ENCODE measurements around the gene KLRC4. TPM values are rescaled to one million over a fixed set of nuclear protein-coding genes. Genes with fewer than 3 reads are reported as not detected.

The KLRC4 gene
- total and polyA plus RNA-seq, 2 donors = 0.57 to 1.3 TPM

DNA sequence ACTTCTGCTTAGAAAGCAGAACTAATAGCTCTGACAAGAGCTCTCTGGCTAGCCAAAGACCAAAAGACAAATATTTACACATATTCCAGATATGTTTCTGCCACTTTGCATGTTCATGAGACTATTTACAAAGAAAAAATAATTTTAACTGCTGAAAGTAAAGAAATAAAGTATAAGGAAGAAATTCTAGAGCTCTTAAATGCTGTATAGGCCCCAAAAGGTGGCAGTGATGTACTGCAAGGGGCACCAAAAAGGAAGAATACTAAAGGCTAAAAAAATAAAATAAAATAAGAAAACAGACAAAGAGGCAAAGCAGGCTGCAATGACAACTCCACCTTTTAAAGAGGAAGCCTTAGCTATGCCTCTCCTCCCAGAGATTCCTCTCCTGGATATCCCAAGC is 42.7 kb downstream of the KLRC4 start:
- Histone ChIP-seq H3K36me3 (ENCODE audit: control insufficient read depth in 2 of 2, insufficient read depth in 2 of 2, low read length in 1 of 2) (no peaks in the 10 kb centered on the region), H3K27ac (ENCODE audit: low read depth in 1 of 2, low read length in 1 of 2) (peak overlapping the region in 1 of 2 donors; percentile 94), H3K27me3 (ENCODE audit: control insufficient read depth in 2 of 2, insufficient read depth in 1 of 2, low read length in 1 of 2) (no peaks in the 10 kb centered on the region), H3K4me3 (ENCODE audit: low read length in 2 of 2) (no peak overlapping the region), H3K9me3 (ENCODE audit: control insufficient read depth in 2 of 2, insufficient read depth in 1 of 2, low read length in 1 of 2) (peaks cover 0 to 10% of the 10 kb centered on the region in 2 donors), H3K4me1 (ENCODE audit: control insufficient read depth in 2 of 2, insufficient read depth in 2 of 2, low read length in 2 of 2) (peaks cover 11 to 39% of the 10 kb centered on the region in 2 donors)
- peak in 4 of 9 donors; percentile 18 to 69 (median 30) for DNase-seq (ENCODE audit: low read depth in 6 of 9, low spot score in 9 of 9)

DNA sequence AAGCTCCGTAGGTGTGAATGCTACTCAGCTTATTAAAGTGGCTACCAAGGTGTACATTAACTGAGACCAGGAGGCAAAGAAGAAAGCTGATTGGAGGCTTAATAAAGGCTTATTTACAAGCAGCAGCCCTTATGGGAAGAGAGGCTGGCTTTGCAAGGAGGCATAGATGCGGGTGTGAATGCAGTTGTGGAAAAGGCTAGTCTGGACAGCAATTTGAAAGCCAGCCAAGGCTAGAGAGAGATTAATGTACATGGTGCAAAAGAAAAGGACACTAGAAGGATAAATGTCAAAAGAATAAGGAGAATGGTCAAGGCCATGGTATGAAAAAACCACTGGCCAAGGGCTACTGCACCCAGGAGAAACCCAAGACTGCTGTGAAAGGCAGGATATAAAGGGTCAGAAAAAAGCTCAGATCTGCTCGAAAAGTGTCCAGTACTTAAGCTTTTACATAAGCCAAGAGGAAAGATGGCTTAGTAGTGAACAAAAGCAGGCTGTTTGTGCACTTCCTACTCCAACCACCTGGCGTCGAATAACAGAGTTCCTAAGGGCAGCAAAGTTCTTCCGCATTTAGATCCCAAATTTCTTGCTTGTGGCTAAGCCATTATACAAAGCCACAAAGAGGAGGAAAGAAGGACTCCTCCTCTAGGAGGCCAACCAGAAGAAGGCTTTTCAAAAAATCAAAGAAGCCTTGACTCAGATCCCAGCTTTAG is 43.7 kb downstream of the KLRC4 start:
- Histone ChIP-seq H3K4me3 (ENCODE audit: low read length in 2 of 2) (peak overlapping the region; percentile 58 to 76), H3K27ac (ENCODE audit: low read depth in 1 of 2, low read length in 1 of 2) (peak overlapping the region; percentile 94 to 96), H3K27me3 (ENCODE audit: control insufficient read depth in 2 of 2, insufficient read depth in 1 of 2, low read length in 1 of 2) (no peaks in the 10 kb centered on the region), H3K36me3 (ENCODE audit: control insufficient read depth in 2 of 2, insufficient read depth in 2 of 2, low read length in 1 of 2) (no peaks in the 10 kb centered on the region), H3K9me3 (ENCODE audit: control insufficient read depth in 2 of 2, insufficient read depth in 1 of 2, low read length in 1 of 2) (peaks cover 0 to 10% of the 10 kb centered on the region in 2 donors), H3K4me1 (ENCODE audit: control insufficient read depth in 2 of 2, insufficient read depth in 2 of 2, low read length in 2 of 2) (peaks cover 13 to 39% of the 10 kb centered on the region in 2 donors)
- DNase-seq (ENCODE audit: low read depth in 6 of 9, low spot score in 9 of 9) = peak in 1 of 9 donors; percentile 21
- 65% methylated on average over 6 of the region's 6 CpGs for WGBS

DNA sequence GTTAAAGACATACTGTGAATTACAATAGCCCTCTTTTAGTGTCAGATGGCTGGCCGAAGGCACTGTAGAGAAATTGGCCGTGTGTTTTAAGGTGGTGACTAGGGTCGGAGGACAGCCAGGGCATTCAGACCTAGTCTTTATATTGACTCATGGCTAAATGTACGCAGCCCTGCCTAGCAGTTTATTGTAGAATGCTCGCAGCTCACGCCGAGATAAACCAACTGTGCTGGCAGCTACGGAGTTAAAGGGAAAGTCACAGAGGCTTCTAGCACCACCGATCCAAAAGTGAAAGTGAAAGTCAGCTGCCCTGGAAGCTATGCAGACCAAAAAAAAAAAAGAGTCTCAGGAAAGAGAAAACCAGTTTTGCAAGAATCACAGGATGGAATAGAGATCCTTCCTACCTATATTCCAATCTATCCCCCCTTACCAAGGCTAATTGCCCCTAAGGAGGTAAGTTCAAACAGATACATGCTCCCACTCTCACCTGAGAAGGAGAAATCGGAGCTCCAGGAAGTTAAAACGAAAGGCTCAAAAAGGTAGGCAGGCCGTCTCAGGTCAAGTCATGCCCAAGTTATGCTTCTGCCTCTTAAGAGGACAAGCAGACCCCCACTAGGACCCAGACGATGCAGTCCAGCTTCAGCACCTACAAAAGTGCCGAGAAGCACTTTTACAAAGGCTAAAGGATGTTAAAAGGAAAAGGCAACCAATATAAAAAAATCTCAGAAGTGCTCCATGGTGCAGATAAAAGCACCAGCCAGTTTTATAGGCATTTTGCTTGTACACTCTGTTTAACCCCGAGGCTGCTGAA is 44.5 kb downstream of the KLRC4 start:
- H3K9me3 ChIP-seq (ENCODE audit: control insufficient read depth in 2 of 2, insufficient read depth in 1 of 2, low read length in 1 of 2) = peaks cover 0 to 10% of the 10 kb centered on the region in 2 donors
- peak overlapping the region; percentile 58 to 76 for H3K4me3 ChIP-seq (ENCODE audit: low read length in 2 of 2)
- DNase-seq (ENCODE audit: low read depth in 6 of 9, low spot score in 9 of 9) = peak; percentile 76 to 96 (median 90)
- no peaks in the 10 kb centered on the region for H3K36me3 ChIP-seq (ENCODE audit: control insufficient read depth in 2 of 2, insufficient read depth in 2 of 2, low read length in 1 of 2)
- peaks cover 13 to 39% of the 10 kb centered on the region in 2 donors for H3K4me1 ChIP-seq (ENCODE audit: control insufficient read depth in 2 of 2, insufficient read depth in 2 of 2, low read length in 2 of 2)
- H3K27ac ChIP-seq (ENCODE audit: low read depth in 1 of 2, low read length in 1 of 2) = peak overlapping the region; percentile 94 to 96
- H3K27me3 ChIP-seq (ENCODE audit: control insufficient read depth in 2 of 2, insufficient read depth in 1 of 2, low read length in 1 of 2) = no peaks in the 10 kb centered on the region
- 2% methylated on average over 15 of the region's 15 CpGs for WGBS

DNA sequence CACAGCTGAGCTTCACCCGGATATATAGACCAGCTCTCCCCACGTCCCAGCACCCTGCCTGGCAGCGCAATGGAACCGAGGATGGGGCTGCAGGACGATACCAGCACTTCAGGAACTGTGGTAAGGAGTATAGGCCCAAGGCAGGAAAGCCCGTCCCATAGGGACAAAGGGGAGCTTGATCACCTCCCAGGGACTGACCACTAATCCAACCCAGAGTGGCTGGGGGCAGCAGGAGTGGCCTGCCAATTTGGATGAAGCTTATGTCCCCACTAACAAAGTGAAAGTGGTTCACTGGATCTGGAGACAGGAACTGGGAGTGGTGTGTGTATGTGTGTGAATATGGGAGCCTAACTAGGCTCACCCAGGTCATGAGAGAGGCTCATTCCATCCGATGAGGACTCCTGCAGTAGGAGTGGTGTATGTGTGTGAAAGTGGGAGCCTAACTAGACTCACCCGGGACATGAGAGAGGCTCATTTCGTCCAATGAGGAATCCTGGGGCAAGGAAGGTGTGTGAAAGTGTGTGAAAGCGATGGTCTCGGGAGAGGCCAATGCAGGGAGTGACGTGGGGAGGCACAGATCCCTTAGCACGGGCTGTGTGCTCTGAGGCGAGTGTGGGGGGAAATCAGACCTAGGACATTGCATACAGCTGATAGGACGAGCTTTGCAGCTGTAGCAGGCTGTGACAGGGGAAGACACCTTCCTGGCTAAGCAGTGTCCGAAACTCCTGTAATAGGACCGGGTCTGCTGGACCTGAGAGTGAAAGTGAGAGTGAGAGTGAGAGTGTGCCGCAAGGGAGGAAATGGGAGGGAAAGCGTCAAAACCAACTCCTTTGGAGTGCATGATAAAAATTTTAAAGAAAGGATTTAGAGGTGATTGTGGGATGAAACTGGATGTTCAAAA is 45.4 kb downstream of the KLRC4 start:
- DNase-seq (ENCODE audit: low read depth in 6 of 9, low spot score in 9 of 9) = peak in 8 of 9 donors; percentile 42 to 83 (median 56)
- Histone ChIP-seq H3K4me3 (ENCODE audit: low read length in 2 of 2) (peak overlapping the region; percentile 58 to 76), H3K27me3 (ENCODE audit: control insufficient read depth in 2 of 2, insufficient read depth in 1 of 2, low read length in 1 of 2) (no peaks in the 10 kb centered on the region), H3K9me3 (ENCODE audit: control insufficient read depth in 2 of 2, insufficient read depth in 1 of 2, low read length in 1 of 2) (peaks cover 0 to 10% of the 10 kb centered on the region in 2 donors), H3K27ac (ENCODE audit: low read depth in 1 of 2, low read length in 1 of 2) (peak overlapping the region; percentile 94 to 96), H3K36me3 (ENCODE audit: control insufficient read depth in 2 of 2, insufficient read depth in 2 of 2, low read length in 1 of 2) (no peaks in the 10 kb centered on the region), H3K4me1 (ENCODE audit: control insufficient read depth in 2 of 2, insufficient read depth in 2 of 2, low read length in 2 of 2) (peaks cover 13 to 39% of the 10 kb centered on the region in 2 donors)
- 31% methylated on average over 19 of the region's 19 CpGs for WGBS

DNA sequence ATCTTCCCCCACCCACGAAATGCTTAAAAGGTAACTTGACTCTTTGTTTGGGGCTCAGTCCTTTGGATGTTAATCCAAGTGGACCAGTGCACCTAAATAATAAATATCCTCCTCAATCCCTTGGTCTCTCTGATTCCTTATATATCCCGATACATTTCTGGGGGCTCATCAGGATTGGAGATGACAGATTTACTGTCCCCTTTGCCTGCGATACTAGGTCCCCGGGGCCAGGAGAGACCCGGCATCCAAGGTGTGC is 46.0 kb downstream of the KLRC4 start:
- Histone ChIP-seq H3K4me3 (ENCODE audit: low read length in 2 of 2) (no peak overlapping the region), H3K9me3 (ENCODE audit: control insufficient read depth in 2 of 2, insufficient read depth in 1 of 2, low read length in 1 of 2) (peaks cover 0 to 8% of the 10 kb centered on the region in 2 donors), H3K27ac (ENCODE audit: low read depth in 1 of 2, low read length in 1 of 2) (peak overlapping the region; percentile 94 to 96), H3K36me3 (ENCODE audit: control insufficient read depth in 2 of 2, insufficient read depth in 2 of 2, low read length in 1 of 2) (no peaks in the 10 kb centered on the region), H3K4me1 (ENCODE audit: control insufficient read depth in 2 of 2, insufficient read depth in 2 of 2, low read length in 2 of 2) (peaks cover 13 to 39% of the 10 kb centered on the region in 2 donors), H3K27me3 (ENCODE audit: control insufficient read depth in 2 of 2, insufficient read depth in 1 of 2, low read length in 1 of 2) (no peaks in the 10 kb centered on the region)
- WGBS = 86% methylated on average over 5 of the region's 5 CpGs
- DNase-seq (ENCODE audit: low read depth in 6 of 9, low spot score in 9 of 9) = no peak

DNA sequence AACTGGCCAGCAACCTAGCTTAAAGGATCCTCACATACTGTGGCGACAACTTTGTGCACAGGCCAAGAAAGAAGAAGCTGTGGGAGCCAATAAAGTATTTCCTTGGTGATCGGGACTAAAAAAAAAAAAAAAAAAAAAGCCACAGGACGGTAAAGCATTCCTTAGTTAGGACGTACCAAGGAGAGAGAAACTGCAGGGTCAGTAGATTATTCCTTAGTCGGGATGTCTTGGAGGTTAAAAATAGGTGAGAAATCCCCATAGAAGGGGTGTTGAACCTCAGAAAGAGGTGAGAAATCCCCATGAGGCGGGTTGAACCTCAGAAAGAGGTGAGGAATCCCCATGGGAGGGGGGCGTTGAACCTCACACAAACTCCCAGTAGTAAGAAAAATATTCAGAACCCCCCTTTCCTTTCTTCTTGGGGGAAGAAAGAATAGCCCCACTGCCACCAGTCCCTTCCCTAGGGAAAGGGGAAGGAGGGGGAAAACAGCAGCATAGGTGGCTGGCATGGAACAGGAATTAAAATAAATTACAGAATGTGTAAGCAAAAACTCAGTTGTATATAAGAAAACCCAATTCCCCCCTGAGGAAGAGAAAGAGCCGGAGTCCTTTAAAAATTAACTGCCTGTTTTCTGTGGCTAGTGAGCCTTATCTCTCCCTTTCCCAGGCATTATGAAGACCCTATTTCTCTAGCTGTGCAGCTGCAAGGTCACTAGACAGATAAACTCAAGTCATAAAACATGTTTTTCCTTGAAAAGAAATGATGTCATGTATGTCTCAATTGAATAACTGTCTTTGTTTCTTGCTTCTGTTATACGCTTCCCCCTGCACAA is 46.5 kb downstream of the KLRC4 start:
- Histone ChIP-seq H3K4me3 (ENCODE audit: low read length in 2 of 2) (no peak overlapping the region), H3K9me3 (ENCODE audit: control insufficient read depth in 2 of 2, insufficient read depth in 1 of 2, low read length in 1 of 2) (peaks cover 0 to 7% of the 10 kb centered on the region in 2 donors), H3K36me3 (ENCODE audit: control insufficient read depth in 2 of 2, insufficient read depth in 2 of 2, low read length in 1 of 2) (no peaks in the 10 kb centered on the region), H3K27ac (ENCODE audit: low read depth in 1 of 2, low read length in 1 of 2) (peak overlapping the region; percentile 52 to 94), H3K4me1 (ENCODE audit: control insufficient read depth in 2 of 2, insufficient read depth in 2 of 2, low read length in 2 of 2) (peaks cover 13 to 39% of the 10 kb centered on the region in 2 donors), H3K27me3 (ENCODE audit: control insufficient read depth in 2 of 2, insufficient read depth in 1 of 2, low read length in 1 of 2) (no peaks in the 10 kb centered on the region)
- peak in 1 of 9 donors; percentile 12 for DNase-seq (ENCODE audit: low read depth in 6 of 9, low spot score in 9 of 9)
- 83% methylated on average over 9 of the region's 9 CpGs for WGBS

DNA sequence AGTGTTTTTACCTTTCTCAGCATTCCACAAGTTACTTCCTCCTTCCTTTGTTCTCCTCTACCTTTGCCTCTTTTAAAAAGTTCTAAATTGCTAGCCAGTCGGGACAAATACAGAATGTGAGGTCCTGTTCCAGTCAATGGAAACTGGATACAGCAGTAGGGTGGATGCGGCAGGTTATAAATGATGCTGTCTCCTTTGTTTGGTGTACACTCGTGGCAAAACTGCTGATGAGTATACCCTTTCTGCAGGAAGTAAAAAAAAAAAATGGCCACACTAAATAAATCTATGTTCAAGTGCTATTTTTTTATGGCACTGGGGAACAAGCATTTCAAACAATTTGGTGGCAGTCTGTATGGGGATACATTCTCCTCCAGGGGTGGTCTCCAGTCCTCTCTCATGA is 47.2 kb downstream of the KLRC4 start:
- Histone ChIP-seq H3K27ac (ENCODE audit: low read depth in 1 of 2, low read length in 1 of 2) (peak overlapping the region in 1 of 2 donors; percentile 1), H3K4me1 (ENCODE audit: control insufficient read depth in 2 of 2, insufficient read depth in 2 of 2, low read length in 2 of 2) (peaks cover 13 to 39% of the 10 kb centered on the region in 2 donors), H3K27me3 (ENCODE audit: control insufficient read depth in 2 of 2, insufficient read depth in 1 of 2, low read length in 1 of 2) (no peaks in the 10 kb centered on the region), H3K36me3 (ENCODE audit: control insufficient read depth in 2 of 2, insufficient read depth in 2 of 2, low read length in 1 of 2) (no peaks in the 10 kb centered on the region), H3K4me3 (ENCODE audit: low read length in 2 of 2) (no peak overlapping the region), H3K9me3 (ENCODE audit: control insufficient read depth in 2 of 2, insufficient read depth in 1 of 2, low read length in 1 of 2) (peaks cover 0 to 8% of the 10 kb centered on the region in 2 donors)
- DNase-seq (ENCODE audit: low read depth in 6 of 9, low spot score in 9 of 9) = peak in 1 of 9 donors; percentile 12
- WGBS = 53% methylated on average over 3 of the region's 3 CpGs

DNA sequence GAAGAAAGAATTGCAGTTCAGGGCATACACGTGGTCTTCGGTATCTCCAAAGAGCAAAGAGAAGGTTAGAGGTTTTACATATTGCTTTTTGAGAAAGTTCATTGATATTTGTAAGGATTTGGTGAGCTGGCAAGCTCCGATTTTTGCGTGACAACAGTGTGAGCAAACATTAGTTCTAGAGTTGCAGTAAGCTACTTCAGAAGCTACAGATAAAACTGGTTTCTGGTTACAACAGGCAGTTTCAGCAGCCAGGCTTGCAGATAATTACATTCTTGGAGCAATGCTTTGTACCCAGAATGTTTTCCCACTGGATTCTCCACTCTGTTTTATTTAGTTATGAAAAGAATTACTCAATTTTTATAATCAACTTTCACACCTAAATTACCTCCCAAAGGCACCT is 47.9 kb downstream of the KLRC4 start:
- WGBS = 83% methylated on average over 4 of the region's 4 CpGs
- H3K27me3 ChIP-seq (ENCODE audit: control insufficient read depth in 2 of 2, insufficient read depth in 1 of 2, low read length in 1 of 2) = no peaks in the 10 kb centered on the region
- H3K36me3 ChIP-seq (ENCODE audit: control insufficient read depth in 2 of 2, insufficient read depth in 2 of 2, low read length in 1 of 2) = no peaks in the 10 kb centered on the region
- H3K4me1 ChIP-seq (ENCODE audit: control insufficient read depth in 2 of 2, insufficient read depth in 2 of 2, low read length in 2 of 2) = peaks cover 13 to 38% of the 10 kb centered on the region in 2 donors
- H3K4me3 ChIP-seq (ENCODE audit: low read length in 2 of 2) = no peak overlapping the region
- no peak overlapping the region for H3K27ac ChIP-seq (ENCODE audit: low read depth in 1 of 2, low read length in 1 of 2)
- peaks cover 0 to 8% of the 10 kb centered on the region in 2 donors for H3K9me3 ChIP-seq (ENCODE audit: control insufficient read depth in 2 of 2, insufficient read depth in 1 of 2, low read length in 1 of 2)
- peak in 1 of 9 donors; percentile 8 for DNase-seq (ENCODE audit: low read depth in 6 of 9, low spot score in 9 of 9)

Measured in thymus (tissue), 11 donors.